WTC11 (cell line): Measurements from ENCODE around the gene STK16. TPM values are rescaled to one million over a fixed set of nuclear protein-coding genes. Genes with fewer than 3 reads are reported as not detected.

Source experiments
- ATAC-seq: fragments of 200-7000 bp; cut with Tn5 transposase; 2 replicates; pipeline ENCODE4 v1.10.0; 2021; ENCODE audit warnings: mild to moderate bottlenecking, moderate library complexity
- CTCF ChIA-PET: fragments of 300-600 bp; sonication (Branson Sonifier 250); formaldehyde crosslinking; loops from one replicate; lab custom pipeline; 2021; ENCODE audit warnings: antibody characterized with exemption; lab: Charles Lee
- POLR2A ChIA-PET: fragments of 350-600 bp; sonication (Branson Sonifier 250); formaldehyde crosslinking; loops from one replicate; lab custom pipeline; 2021; ENCODE audit warnings: antibody characterized with exemption; lab: Charles Lee
- DNase-seq: peaks from one replicate; pipeline ENCODE4 v3.0.0; 2021; ENCODE audit warnings: low spot score
- H3K27ac Mint-ChIP-seq: 2 replicates; pipeline ENCODE4 v1.8.0; 2021; ENCODE audit warnings: mixed read lengths
- H3K27me3 Mint-ChIP-seq: 2 replicates; pipeline ENCODE4 v1.8.0; 2021; ENCODE audit warnings: low read depth, mild to moderate bottlenecking, moderate library complexity, mixed read lengths
- H3K36me3 Mint-ChIP-seq: 2 replicates; pipeline ENCODE4 v1.8.0; 2021; ENCODE audit warnings: mixed read lengths
- H3K4me1 Mint-ChIP-seq: 2 replicates; pipeline ENCODE4 v1.8.0; 2022; ENCODE audit warnings: mixed read lengths
- H3K4me3 Mint-ChIP-seq: 2 replicates; pipeline ENCODE4 v1.8.0; 2021; ENCODE audit warnings: mild to moderate bottlenecking, moderate library complexity, mixed read lengths
- H3K9me3 Mint-ChIP-seq: 2 replicates; pipeline ENCODE4 v1.8.0; 2021; ENCODE audit warnings: mixed read lengths
- ATF1 ChIP-seq: sonication (generic); formaldehyde crosslinking; IDR thresholded peaks from 2 replicates; pipeline ENCODE4 v1.8.1; 2023; ENCODE audit warnings: mild to moderate bottlenecking, moderate library complexity, missing genetic modification reagents
- ELF4 ChIP-seq: sonication (generic); formaldehyde crosslinking; IDR thresholded peaks from 2 replicates; pipeline ENCODE4 v1.8.1; 2022; ENCODE audit warnings: low read depth, mild to moderate bottlenecking, moderate library complexity, missing genetic modification reagents
- ETV6 ChIP-seq: sonication (generic); formaldehyde crosslinking; IDR thresholded peaks from 2 replicates; pipeline ENCODE4 v1.8.1; 2022; ENCODE audit warnings: mild to moderate bottlenecking, missing genetic modification reagents
- HMGA2 ChIP-seq: fragments of 250-450 bp; sonication (Bioruptor Pico); IDR thresholded peaks from 2 replicates; pipeline ENCODE4 v1.4.0; 2021; ENCODE audit warnings: mild to moderate bottlenecking, moderate library complexity
- MYBL2 ChIP-seq: sonication (generic); formaldehyde crosslinking; IDR thresholded peaks from 2 replicates; pipeline ENCODE4 v1.8.1; 2023; ENCODE audit warnings: mild to moderate bottlenecking, moderate library complexity, missing genetic modification reagents
- NFYB ChIP-seq: sonication (generic); formaldehyde crosslinking; conservative IDR thresholded peaks from 2 replicates; pipeline ENCODE4 v1.8.0; 2022; ENCODE audit warnings: low read depth, missing genetic modification reagents
- RELA ChIP-seq: sonication (generic); formaldehyde crosslinking; IDR thresholded peaks from 2 replicates; pipeline ENCODE4 v1.8.1; 2022; ENCODE audit warnings: missing genetic modification reagents, mild to moderate bottlenecking, borderline replicate concordance
- SMAD3 ChIP-seq: sonication (generic); formaldehyde crosslinking; IDR thresholded peaks from 2 replicates; pipeline ENCODE4 v1.8.0; 2022; ENCODE audit warnings: missing genetic modification reagents, mild to moderate bottlenecking, borderline replicate concordance
- SMAD4 ChIP-seq: sonication (generic); formaldehyde crosslinking; IDR thresholded peaks from 2 replicates; pipeline ENCODE4 v1.8.0; 2022; ENCODE audit warnings: mild to moderate bottlenecking, missing genetic modification reagents
- SP1 ChIP-seq: sonication (generic); formaldehyde crosslinking; conservative IDR thresholded peaks from 2 replicates; pipeline ENCODE4 v1.8.1; 2022; ENCODE audit warnings: missing genetic modification reagents
- TP53 ChIP-seq: sonication (generic); formaldehyde crosslinking; IDR thresholded peaks from 2 replicates; pipeline ENCODE4 v1.8.1; 2023; ENCODE audit warnings: mild to moderate bottlenecking, missing genetic modification reagents
- ZNF138 ChIP-seq: sonication (generic); formaldehyde crosslinking; conservative IDR thresholded peaks from 2 replicates; pipeline ENCODE4 v1.8.1; 2022; ENCODE audit warnings: mild to moderate bottlenecking, moderate library complexity, missing genetic modification reagents
- ZNF219 ChIP-seq: sonication (generic); formaldehyde crosslinking; IDR thresholded peaks from 2 replicates; pipeline ENCODE4 v1.8.0; 2023; ENCODE audit warnings: missing genetic modification reagents, mild to moderate bottlenecking, borderline replicate concordance
- ZNF263 ChIP-seq: sonication (generic); formaldehyde crosslinking; IDR thresholded peaks from 2 replicates; pipeline ENCODE4 v1.8.1; 2022; ENCODE audit warnings: low read depth, mild to moderate bottlenecking, moderate library complexity, missing genetic modification reagents
- ZNF423 ChIP-seq: fragments of 250-450 bp; sonication (Bioruptor Pico); IDR thresholded peaks from 2 replicates; pipeline ENCODE4 v2.1.2; 2022; ENCODE audit warnings: mild to moderate bottlenecking, moderate library complexity
- total RNA-seq: library from RNA; stranded (reverse); gene quantifications from 3 replicates; pipeline ENCODE4 v1.2.3, GENCODE V29; 2021
- TF ChIP-seq, protein P1 (sequence below): sonication (generic); formaldehyde crosslinking; conservative IDR thresholded peaks from 2 replicates; pipeline ENCODE4 v1.8.1; 2022; ENCODE audit warnings: mild to moderate bottlenecking, missing genetic modification reagents
- TF ChIP-seq, protein P2 (sequence below): fragments of 250-450 bp; sonication (Bioruptor Pico); IDR thresholded peaks from 2 replicates; pipeline ENCODE4 v2.1.2; 2022; ENCODE audit warnings: mild to moderate bottlenecking, moderate library complexity
- TF ChIP-seq, protein P3 (sequence below): sonication (generic); formaldehyde crosslinking; IDR thresholded peaks from 2 replicates; pipeline ENCODE4 v1.8.0; 2023; ENCODE audit warnings: missing genetic modification reagents
- TF ChIP-seq, protein P4 (sequence below): fragments of 250-450 bp; sonication (Bioruptor Pico); IDR thresholded peaks from 2 replicates; pipeline ENCODE4 v1.8.0; 2021; ENCODE audit warnings: mild to moderate bottlenecking
- TF ChIP-seq, protein P5 (sequence below): sonication (generic); formaldehyde crosslinking; IDR thresholded peaks from 2 replicates; pipeline ENCODE4 v1.8.0; 2022; ENCODE audit warnings: mild to moderate bottlenecking, missing genetic modification reagents
- TF ChIP-seq, protein P6 (sequence below): sonication (generic); formaldehyde crosslinking; IDR thresholded peaks from 2 replicates; pipeline ENCODE4 v1.8.1; 2022; ENCODE audit warnings: low read depth, missing genetic modification reagents, borderline replicate concordance
- TF ChIP-seq, protein P7 (sequence below): fragments of 250-450 bp; sonication (Bioruptor Pico); IDR thresholded peaks from 2 replicates; pipeline ENCODE4 v1.9.0; 2021; ENCODE audit warnings: mild to moderate bottlenecking
- TF ChIP-seq, protein P8 (sequence below): sonication (generic); formaldehyde crosslinking; IDR thresholded peaks from 2 replicates; pipeline ENCODE4 v1.8.1; 2023; ENCODE audit warnings: mild to moderate bottlenecking, missing genetic modification reagents, moderate library complexity

STK16 gene
- total RNA-seq, 1 experiment from 2014 or later, result 27.5 TPM

DNA sequence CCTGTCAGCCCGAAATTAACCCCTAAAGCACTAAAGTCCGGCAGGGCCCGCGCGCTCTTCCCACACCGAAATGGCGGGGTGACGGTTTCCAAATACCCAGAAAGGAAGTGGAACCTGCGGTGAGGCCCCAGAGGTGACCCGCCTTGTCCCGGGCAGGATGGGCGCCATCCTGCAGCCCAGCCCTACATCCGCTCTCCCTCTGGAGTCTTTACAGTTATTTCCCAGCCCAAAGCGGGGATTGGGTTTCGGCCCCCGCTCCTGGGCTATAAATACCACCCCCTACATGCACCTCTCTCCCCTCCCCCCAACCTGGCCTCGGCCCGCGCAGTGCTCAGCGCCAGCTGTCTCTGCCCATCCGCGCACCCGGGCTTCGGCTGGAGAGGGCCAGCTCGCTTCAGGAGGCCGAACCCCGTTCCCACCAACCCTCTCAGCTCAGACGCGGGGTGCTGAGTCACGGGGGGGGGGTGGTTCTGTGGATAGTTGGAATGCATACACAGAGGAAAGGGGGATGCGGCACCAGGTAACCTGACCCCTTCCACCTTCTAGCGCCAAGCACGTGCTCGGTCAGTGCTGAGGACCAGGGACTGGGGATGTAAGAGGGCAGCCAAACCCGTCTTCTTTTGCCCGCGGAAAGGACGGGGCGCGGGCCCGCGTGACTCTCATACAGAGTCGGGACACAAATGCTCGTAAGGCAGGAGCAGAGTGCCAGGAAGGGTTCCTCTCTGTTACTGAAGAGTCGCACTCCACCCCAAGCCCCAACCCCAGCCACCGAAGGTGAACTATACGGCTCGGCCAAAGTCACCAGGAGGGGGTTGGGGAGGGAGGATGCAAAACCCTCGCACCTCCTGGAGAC, 7.8 kb downstream of the STK16 start, which contains the start of gene TUBA4B (continued):
- no peak for TF ChIP-seq SMAD3 (CRISPR knock-in tag)
- TF ChIP-seq, protein P1, sequence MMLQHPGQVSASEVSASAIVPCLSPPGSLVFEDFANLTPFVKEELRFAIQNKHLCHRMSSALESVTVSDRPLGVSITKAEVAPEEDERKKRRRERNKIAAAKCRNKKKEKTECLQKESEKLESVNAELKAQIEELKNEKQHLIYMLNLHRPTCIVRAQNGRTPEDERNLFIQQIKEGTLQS (CRISPR knock-in tag), result no peak
- TF ChIP-seq ZNF219 (CRISPR knock-in tag), result no peak
- TF ChIP-seq SMAD4 (CRISPR knock-in tag), result no peak
- TF ChIP-seq, protein P2, sequence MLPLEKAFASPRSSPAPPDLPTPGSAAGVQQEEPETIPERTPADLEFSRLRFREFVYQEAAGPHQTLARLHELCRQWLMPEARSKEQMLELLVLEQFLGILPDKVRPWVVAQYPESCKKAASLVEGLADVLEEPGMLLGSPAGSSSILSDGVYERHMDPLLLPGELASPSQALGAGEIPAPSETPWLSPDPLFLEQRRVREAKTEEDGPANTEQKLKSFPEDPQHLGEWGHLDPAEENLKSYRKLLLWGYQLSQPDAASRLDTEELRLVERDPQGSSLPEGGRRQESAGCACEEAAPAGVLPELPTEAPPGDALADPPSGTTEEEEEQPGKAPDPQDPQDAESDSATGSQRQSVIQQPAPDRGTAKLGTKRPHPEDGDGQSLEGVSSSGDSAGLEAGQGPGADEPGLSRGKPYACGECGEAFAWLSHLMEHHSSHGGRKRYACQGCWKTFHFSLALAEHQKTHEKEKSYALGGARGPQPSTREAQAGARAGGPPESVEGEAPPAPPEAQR (CRISPR knock-in tag), result no peak
- no peak for TF ChIP-seq NFYB
- TF ChIP-seq HMGA2 (CRISPR knock-in tag), result no peak
- TF ChIP-seq, protein P3, sequence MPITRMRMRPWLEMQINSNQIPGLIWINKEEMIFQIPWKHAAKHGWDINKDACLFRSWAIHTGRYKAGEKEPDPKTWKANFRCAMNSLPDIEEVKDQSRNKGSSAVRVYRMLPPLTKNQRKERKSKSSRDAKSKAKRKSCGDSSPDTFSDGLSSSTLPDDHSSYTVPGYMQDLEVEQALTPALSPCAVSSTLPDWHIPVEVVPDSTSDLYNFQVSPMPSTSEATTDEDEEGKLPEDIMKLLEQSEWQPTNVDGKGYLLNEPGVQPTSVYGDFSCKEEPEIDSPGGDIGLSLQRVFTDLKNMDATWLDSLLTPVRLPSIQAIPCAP (CRISPR knock-in tag), result peak; percentile 75; the same call in 1 of the 2 replicates
- TF ChIP-seq, protein P4, sequence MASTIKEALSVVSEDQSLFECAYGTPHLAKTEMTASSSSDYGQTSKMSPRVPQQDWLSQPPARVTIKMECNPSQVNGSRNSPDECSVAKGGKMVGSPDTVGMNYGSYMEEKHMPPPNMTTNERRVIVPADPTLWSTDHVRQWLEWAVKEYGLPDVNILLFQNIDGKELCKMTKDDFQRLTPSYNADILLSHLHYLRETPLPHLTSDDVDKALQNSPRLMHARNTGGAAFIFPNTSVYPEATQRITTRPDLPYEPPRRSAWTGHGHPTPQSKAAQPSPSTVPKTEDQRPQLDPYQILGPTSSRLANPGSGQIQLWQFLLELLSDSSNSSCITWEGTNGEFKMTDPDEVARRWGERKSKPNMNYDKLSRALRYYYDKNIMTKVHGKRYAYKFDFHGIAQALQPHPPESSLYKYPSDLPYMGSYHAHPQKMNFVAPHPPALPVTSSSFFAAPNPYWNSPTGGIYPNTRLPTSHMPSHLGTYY (CRISPR knock-in tag), result no peak
- TF ChIP-seq MYBL2 (CRISPR knock-in tag), result no peak; the same call in 1 of the 2 replicates
- TF ChIP-seq, protein P5, sequence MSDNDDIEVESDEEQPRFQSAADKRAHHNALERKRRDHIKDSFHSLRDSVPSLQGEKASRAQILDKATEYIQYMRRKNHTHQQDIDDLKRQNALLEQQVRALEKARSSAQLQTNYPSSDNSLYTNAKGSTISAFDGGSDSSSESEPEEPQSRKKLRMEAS, result peak; percentile 99
- TF ChIP-seq, protein P6, sequence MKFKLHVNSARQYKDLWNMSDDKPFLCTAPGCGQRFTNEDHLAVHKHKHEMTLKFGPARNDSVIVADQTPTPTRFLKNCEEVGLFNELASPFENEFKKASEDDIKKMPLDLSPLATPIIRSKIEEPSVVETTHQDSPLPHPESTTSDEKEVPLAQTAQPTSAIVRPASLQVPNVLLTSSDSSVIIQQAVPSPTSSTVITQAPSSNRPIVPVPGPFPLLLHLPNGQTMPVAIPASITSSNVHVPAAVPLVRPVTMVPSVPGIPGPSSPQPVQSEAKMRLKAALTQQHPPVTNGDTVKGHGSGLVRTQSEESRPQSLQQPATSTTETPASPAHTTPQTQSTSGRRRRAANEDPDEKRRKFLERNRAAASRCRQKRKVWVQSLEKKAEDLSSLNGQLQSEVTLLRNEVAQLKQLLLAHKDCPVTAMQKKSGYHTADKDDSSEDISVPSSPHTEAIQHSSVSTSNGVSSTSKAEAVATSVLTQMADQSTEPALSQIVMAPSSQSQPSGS (CRISPR knock-in tag), result no peak
- 0 out of 2 replicates have a peak, but pooled peaks have one; percentile 50 for TF ChIP-seq RELA (CRISPR knock-in tag)
- 0 out of 2 replicates have a peak, but pooled peaks have one; percentile 57 for TF ChIP-seq ATF1 (CRISPR knock-in tag)

DNA sequence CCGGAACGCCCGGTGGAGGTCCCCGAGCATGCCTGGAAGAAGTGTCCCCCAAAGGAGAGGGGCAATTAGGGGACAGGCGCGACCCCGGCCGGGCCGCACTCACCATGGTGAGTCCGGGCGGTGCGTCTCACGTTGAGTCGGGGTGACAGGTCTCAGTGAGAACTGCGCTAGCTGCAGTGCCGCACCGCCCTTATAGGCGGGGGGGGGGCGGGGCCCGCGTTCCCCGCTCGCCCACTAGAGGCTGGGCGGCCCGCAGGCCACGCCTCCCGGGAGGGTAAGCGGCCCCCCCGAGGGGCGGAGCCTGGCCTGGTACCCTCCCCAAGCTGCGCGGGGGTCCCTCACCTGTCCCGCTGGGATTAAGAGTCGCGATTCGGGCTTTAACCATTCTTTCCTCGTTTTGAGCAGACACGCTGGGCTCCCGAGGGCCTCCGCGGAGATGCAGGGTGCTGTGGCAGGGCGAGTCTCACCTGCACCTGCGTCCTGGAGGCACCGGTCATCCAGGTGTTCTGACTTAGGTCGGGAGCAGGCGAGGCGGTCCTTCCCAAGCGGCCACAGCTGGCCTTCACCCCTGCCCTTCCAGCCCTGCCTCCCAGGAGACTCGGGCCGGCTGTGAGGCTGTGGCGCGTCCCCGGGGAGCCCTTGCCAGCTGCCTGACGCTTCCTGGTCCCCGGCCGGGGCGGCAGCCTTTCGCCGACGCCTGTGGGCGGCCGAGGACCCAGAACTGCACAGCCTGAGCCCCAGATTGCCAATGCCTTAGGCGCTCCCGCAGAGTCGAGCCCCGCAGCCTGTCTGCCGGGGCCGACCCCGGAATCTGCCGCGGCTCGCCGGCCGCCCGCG, 8.7 kb downstream of the STK16 start, which contains the start of gene TUBA4A:
Gene TUBA4A, minus strand, starts transcription at position 166 of the 837 bp plus-strand sequence. Its CDS starts 60 bp downstream, at position 106.
- CTCF ChIA-PET, result interaction anchor here (0.6 to 4.7 kb wide), 14 partner anchors 9 to 252 kb away, joined by 3 to 33 read pairs (median 4); partner anchors contain the start of genes DNAJB2, DNPEP, GLB1L and STK16
- Mint-ChIP-seq H3K27ac (peak within 1 kb of the TSS; percentile 41; the same call in 1 of the 2 replicates), H3K4me3 (peak within 1 kb of the TSS; percentile 79)
- TF ChIP-seq ZNF138 (CRISPR knock-in tag) (0 out of 2 replicates have a peak, but pooled peaks have one; percentile 52), NFYB (no peak), ELF4 (no peak), ETV6 (CRISPR knock-in tag) (no peak), ZNF263 (CRISPR knock-in tag) (no peak), ZNF423 (CRISPR knock-in tag) (peak; percentile 32), SP1 (peak; percentile 93), TP53 (peak; percentile 36; the same call in 1 of the 2 replicates), ZNF219 (CRISPR knock-in tag) (0 out of 2 replicates have a peak, but pooled peaks have one; percentile 54)
- TF ChIP-seq, protein P7, sequence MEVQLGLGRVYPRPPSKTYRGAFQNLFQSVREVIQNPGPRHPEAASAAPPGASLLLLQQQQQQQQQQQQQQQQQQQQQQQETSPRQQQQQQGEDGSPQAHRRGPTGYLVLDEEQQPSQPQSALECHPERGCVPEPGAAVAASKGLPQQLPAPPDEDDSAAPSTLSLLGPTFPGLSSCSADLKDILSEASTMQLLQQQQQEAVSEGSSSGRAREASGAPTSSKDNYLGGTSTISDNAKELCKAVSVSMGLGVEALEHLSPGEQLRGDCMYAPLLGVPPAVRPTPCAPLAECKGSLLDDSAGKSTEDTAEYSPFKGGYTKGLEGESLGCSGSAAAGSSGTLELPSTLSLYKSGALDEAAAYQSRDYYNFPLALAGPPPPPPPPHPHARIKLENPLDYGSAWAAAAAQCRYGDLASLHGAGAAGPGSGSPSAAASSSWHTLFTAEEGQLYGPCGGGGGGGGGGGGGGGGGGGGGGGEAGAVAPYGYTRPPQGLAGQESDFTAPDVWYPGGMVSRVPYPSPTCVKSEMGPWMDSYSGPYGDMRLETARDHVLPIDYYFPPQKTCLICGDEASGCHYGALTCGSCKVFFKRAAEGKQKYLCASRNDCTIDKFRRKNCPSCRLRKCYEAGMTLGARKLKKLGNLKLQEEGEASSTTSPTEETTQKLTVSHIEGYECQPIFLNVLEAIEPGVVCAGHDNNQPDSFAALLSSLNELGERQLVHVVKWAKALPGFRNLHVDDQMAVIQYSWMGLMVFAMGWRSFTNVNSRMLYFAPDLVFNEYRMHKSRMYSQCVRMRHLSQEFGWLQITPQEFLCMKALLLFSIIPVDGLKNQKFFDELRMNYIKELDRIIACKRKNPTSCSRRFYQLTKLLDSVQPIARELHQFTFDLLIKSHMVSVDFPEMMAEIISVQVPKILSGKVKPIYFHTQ (CRISPR knock-in tag), result no peak
- TF ChIP-seq, protein P8, sequence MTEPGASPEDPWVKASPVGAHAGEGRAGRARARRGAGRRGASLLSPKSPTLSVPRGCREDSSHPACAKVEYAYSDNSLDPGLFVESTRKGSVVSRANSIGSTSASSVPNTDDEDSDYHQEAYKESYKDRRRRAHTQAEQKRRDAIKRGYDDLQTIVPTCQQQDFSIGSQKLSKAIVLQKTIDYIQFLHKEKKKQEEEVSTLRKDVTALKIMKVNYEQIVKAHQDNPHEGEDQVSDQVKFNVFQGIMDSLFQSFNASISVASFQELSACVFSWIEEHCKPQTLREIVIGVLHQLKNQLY (CRISPR knock-in tag), result no peak
- TF ChIP-seq, all 79 proteins: peak for 5
- Mint-ChIP-seq H3K36me3 (peaks cover 19% of the 10 kb centered on the region; the same call in 1 of the 2 replicates), H3K4me1 (peaks cover 25% of the 10 kb centered on the region), H3K9me3 (no peaks in the 10 kb centered on the region), H3K27me3 (peaks cover 69% of the 10 kb centered on the region)
- DNase-seq, result peak; percentile 85
- POLR2A ChIA-PET, result interaction anchor here (0.5 to 2.5 kb wide), 8 partner anchors 9 to 47 kb away, joined by 3 to 15 read pairs (median 8); partner anchors contain the start of genes ABCB6, DNAJB2, GLB1L and STK16
- ATAC-seq, result peak; percentile 81
